ENCODE results near the gene DUSP10. TPM values are rescaled to one million over a fixed set of nuclear protein-coding genes. Genes with fewer than 3 reads are reported as not detected.

Gene DUSP10
- total RNA-seq, 2 donors from 2014 or later: 5.8 to 13.6 TPM

DNA sequence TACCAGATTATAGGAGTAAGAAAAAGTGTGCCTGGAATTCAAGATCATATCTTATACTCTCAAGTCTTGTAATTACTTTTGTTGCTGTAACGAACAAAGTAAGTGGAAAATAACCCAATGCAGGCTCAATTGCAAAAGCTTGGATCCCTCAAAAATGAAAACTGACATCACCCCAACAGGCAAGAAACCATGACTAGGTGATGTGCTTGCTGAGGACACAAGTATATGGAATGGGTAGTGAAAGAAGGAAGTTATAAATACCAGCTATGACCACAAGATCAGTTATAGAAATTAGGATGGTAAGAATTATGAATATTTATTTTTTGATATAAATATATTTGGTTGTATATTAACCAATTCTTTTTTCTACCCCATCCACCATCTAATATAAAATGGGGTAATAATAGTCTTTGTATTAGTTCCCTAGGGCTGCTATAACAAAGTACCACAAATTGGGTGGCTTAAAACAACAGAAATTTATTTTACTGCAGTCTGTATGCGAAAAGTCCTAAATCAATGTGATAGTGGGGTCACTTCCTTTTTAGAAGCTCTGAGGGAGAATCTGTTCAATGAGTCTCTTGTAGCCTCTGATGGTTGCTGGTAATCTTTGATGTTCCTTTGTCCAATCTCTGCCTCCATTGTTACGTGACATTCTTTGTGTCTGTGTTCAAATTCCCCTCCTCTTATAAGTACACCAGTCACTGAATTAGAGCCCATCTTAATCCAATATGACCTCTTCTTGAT, 45.0 kb downstream of the DUSP10 start:
- WGBS: 79% methylated on average over 3 of the region's 3 CpGs
- intact Hi-C loops (cut with DNase I): no loop called here
- Histone ChIP-seq H3K36me3 (no peaks in the 10 kb centered on the region), H3K9me3 (no peaks in the 10 kb centered on the region), H3K27me3 (replicated peaks; ENCODE audit: insufficient read depth) (no peaks in the 10 kb centered on the region), H3K4me1 (replicated peaks) (no peaks in the 10 kb centered on the region), H3K4me3 (no peak overlapping the region), H3K27ac (no peak overlapping the region)
- no peak for DNase-seq (ENCODE audit: low spot score)
- no peak for TF ChIP-seq CTCF (IDR thresholded peaks at IDR 0.05)
- no peak for TF ChIP-seq POLR2AphosphoS5 (IDR thresholded peaks at IDR 0.05)
- TF ChIP-seq POLR2A (IDR thresholded peaks at IDR 0.05): no peak

DNA sequence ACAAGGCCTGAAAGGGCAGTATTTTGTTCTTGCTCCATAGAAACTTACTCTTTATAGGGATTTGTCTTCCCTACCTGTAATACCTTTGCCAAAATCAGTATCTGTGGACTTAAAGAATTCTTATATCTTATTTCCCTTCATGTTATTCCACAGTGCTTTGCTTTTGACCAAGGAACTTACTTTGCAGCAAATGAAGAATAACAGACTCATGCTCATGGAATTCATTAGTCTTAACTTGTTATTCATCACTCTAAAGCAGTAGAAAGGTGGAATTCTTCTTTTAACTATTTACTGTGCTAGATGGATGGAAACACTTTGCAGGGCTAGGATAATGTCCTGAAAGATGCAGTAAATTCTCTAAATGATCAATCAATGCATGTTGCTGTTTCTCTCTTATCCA, 45.9 kb downstream of the DUSP10 start:
- H3K4me3 ChIP-seq: no peak overlapping the region
- no peak for DNase-seq (ENCODE audit: low spot score)
- H3K4me1 ChIP-seq (replicated peaks): no peaks in the 10 kb centered on the region
- TF ChIP-seq CTCF (IDR thresholded peaks at IDR 0.05) (no peak), POLR2A (IDR thresholded peaks at IDR 0.05) (no peak), POLR2AphosphoS5 (IDR thresholded peaks at IDR 0.05) (no peak)
- H3K9me3 ChIP-seq: no peaks in the 10 kb centered on the region
- no peaks in the 10 kb centered on the region for H3K27me3 ChIP-seq (replicated peaks; ENCODE audit: insufficient read depth)
- intact Hi-C loops (cut with DNase I): no loop called here
- H3K36me3 ChIP-seq: no peaks in the 10 kb centered on the region
- H3K27ac ChIP-seq: no peak overlapping the region

DNA sequence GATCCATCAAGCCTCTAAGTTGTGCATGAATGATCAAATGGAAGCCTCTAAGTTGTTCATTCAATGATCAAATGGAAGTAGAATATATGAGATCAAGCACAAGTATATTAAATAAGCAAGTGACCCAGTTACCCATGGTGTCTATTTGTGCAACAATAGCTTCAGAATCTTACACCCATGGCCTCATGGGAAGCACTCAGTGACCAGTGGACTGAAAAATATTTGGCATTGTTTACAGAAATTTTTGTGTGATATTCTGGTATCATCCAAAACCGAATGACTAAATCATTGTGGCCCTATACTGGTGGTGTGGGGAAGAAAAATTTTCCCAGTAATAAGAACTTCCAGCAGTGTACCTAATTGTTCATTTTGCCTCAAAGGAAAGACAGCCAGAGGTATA, 46.6 kb downstream of the DUSP10 start:
- intact Hi-C loops (cut with DNase I): no loop called here
- no peaks in the 10 kb centered on the region for H3K9me3 ChIP-seq
- no peak overlapping the region for H3K27ac ChIP-seq
- WGBS: 93% methylated on average over 1 of the region's 1 CpG
- DNase-seq (ENCODE audit: low spot score): no peak
- no peaks in the 10 kb centered on the region for H3K27me3 ChIP-seq (replicated peaks; ENCODE audit: insufficient read depth)
- no peak for TF ChIP-seq CTCF (IDR thresholded peaks at IDR 0.05)
- no peak for TF ChIP-seq POLR2A (IDR thresholded peaks at IDR 0.05)
- no peak for TF ChIP-seq POLR2AphosphoS5 (IDR thresholded peaks at IDR 0.05)
- H3K4me1 ChIP-seq (replicated peaks): no peaks in the 10 kb centered on the region
- H3K36me3 ChIP-seq: no peaks in the 10 kb centered on the region
- H3K4me3 ChIP-seq: no peak overlapping the region

DNA sequence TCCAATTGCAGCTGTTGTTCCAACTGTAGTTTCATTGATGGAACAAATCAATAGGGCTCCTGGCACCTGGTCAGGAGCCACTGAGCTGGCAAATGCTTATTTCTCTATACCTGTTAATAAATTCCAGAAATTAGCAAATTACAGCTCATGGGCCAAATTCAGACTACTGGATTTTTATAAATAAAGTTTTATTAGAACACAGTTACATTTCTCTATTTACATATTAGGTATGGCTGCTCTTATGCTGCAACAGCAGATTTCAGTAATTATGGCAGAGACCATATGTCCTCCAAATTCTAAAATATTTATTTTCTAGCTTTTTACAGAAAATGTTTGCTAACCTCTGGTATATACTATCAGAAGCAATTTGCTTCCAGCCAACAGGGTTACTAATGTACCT, 47.8 kb downstream of the DUSP10 start:
- H3K27me3 ChIP-seq (replicated peaks; ENCODE audit: insufficient read depth): no peaks in the 10 kb centered on the region
- intact Hi-C loops (cut with DNase I): no loop called here
- H3K4me1 ChIP-seq (replicated peaks): no peaks in the 10 kb centered on the region
- no peak overlapping the region for H3K27ac ChIP-seq
- no peak for DNase-seq (ENCODE audit: low spot score)
- no peaks in the 10 kb centered on the region for H3K36me3 ChIP-seq
- TF ChIP-seq CTCF (IDR thresholded peaks at IDR 0.05) (no peak), POLR2AphosphoS5 (IDR thresholded peaks at IDR 0.05) (no peak), POLR2A (IDR thresholded peaks at IDR 0.05) (no peak)
- no peaks in the 10 kb centered on the region for H3K9me3 ChIP-seq
- no peak overlapping the region for H3K4me3 ChIP-seq

- intact Hi-C loops (cut with DNase I): no loop called here
Measured at GRCh38 chr1:221693087-221693486, 48.8 kb downstream of the DUSP10 start.

More at GRCh38 chr1:221693087-221693486, 48.8 kb downstream of the DUSP10 start:
- 79% methylated on average over 2 of the region's 2 CpGs for WGBS
- H3K9me3 ChIP-seq: no peaks in the 10 kb centered on the region
- no peak for DNase-seq (ENCODE audit: low spot score)
- H3K27ac ChIP-seq: no peak overlapping the region
- H3K4me3 ChIP-seq: no peak overlapping the region
- no peaks in the 10 kb centered on the region for H3K4me1 ChIP-seq (replicated peaks)
- H3K27me3 ChIP-seq (replicated peaks; ENCODE audit: insufficient read depth): no peaks in the 10 kb centered on the region
- no peak for TF ChIP-seq POLR2A (IDR thresholded peaks at IDR 0.05)
- no peak for TF ChIP-seq POLR2AphosphoS5 (IDR thresholded peaks at IDR 0.05)
- no peak for TF ChIP-seq CTCF (IDR thresholded peaks at IDR 0.05)
- no peaks in the 10 kb centered on the region for H3K36me3 ChIP-seq

All from prostate gland (tissue), 2 donors.